ENCODE results near the gene XCR1. TPM values are rescaled to one million over a fixed set of nuclear protein-coding genes. Genes with fewer than 3 reads are reported as not detected.

Gene XCR1
- total and polyA plus RNA-seq, 9 of the 15 experiments (the other 6 are each of a cell fraction or from before 2014, with no cell fraction given), result not detected

DNA sequence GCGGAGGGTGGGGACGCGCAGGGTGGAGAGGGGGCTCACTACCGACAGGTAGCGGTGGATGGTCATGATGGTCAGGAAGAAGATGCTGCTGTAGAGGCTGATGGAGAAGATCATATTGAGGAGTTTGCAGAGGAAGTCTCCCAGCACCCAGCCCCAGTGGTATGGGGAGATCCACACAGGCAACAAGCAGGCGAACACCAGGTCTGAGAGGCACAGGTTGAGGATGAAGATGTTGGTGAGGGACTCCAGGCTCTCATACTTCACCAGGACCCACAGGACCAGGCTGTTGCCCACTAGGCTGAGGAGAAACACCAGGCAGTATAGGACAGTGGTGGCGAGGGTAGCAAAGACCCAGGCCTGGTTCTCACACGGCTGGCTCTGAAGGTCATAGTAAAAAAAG is 5.8 kb downstream of the XCR1 start (continued):
- TF ChIP-seq, protein P1, sequence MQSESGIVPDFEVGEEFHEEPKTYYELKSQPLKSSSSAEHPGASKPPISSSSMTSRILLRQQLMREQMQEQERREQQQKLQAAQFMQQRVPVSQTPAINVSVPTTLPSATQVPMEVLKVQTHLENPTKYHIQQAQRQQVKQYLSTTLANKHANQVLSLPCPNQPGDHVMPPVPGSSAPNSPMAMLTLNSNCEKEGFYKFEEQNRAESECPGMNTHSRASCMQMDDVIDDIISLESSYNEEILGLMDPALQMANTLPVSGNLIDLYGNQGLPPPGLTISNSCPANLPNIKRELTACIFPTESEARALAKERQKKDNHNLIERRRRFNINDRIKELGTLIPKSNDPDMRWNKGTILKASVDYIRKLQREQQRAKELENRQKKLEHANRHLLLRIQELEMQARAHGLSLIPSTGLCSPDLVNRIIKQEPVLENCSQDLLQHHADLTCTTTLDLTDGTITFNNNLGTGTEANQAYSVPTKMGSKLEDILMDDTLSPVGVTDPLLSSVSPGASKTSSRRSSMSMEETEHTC (IDR thresholded peaks at IDR 0.05), result no peak
- TF ChIP-seq TSHZ1 (CRISPR knock-in tag; IDR thresholded peaks at IDR 0.05) (no peak), MXI1 (IDR thresholded peaks at IDR 0.05; ENCODE audit: low read depth, low read length) (no peak), ZNF717 (CRISPR knock-in tag; IDR thresholded peaks at IDR 0.05) (no peak), ZBTB17 (CRISPR knock-in tag; IDR thresholded peaks at IDR 0.05) (no peak), CREB1 (IDR thresholded peaks at IDR 0.05) (no peak), CREB1 (CRISPR knock-in tag; IDR thresholded peaks at IDR 0.05) (no peak), ZNF764 (CRISPR knock-in tag; IDR thresholded peaks at IDR 0.05; ENCODE audit: low read depth) (no peak), TCF7 (IDR thresholded peaks at IDR 0.05; ENCODE audit: borderline replicate concordance) (no peak), XRCC3 (IDR thresholded peaks at IDR 0.05) (no peak)
- TF ChIP-seq, protein P2, sequence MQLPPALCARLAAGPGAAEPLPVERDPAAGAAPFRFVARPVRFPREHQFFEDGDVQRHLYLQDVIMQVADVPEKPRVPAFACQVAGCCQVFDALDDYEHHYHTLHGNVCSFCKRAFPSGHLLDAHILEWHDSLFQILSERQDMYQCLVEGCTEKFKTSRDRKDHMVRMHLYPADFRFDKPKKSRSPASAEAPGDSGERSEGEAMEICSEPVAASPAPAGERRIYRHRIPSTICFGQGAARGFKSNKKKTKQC (CRISPR knock-in tag; IDR thresholded peaks at IDR 0.05), result no peak

All from K562 (cell line).